Measurements from ENCODE around the gene RSKR. TPM values are rescaled to one million over a fixed set of nuclear protein-coding genes. Genes with fewer than 3 reads are reported as not detected.

The RSKR gene
- polyA plus RNA-seq, 1 experiment = 4.8 TPM

- ChIA-PET POLR2A (no interaction called here), CTCF (interaction anchor here (0.9 to 2.4 kb wide), 4 partner anchors 10 to 79 kb away, joined by 3 to 14 read pairs (median 3); no protein-coding TSS in a partner anchor)
- DNase-seq (ENCODE audit: low read depth) = no peak
- Histone ChIP-seq H3K4me3 (ENCODE audit: low read depth, low read length) (no peak overlapping the region), H3K36me3 (ENCODE audit: control insufficient read depth, insufficient read depth, low read length) (peaks cover 21% of the 10 kb centered on the region), H3K27me3 (ENCODE audit: control insufficient read depth, insufficient read depth, low read length) (no peaks in the 10 kb centered on the region)
- TF ChIP-seq, protein P1, sequence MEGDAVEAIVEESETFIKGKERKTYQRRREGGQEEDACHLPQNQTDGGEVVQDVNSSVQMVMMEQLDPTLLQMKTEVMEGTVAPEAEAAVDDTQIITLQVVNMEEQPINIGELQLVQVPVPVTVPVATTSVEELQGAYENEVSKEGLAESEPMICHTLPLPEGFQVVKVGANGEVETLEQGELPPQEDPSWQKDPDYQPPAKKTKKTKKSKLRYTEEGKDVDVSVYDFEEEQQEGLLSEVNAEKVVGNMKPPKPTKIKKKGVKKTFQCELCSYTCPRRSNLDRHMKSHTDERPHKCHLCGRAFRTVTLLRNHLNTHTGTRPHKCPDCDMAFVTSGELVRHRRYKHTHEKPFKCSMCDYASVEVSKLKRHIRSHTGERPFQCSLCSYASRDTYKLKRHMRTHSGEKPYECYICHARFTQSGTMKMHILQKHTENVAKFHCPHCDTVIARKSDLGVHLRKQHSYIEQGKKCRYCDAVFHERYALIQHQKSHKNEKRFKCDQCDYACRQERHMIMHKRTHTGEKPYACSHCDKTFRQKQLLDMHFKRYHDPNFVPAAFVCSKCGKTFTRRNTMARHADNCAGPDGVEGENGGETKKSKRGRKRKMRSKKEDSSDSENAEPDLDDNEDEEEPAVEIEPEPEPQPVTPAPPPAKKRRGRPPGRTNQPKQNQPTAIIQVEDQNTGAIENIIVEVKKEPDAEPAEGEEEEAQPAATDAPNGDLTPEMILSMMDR (IDR thresholded peaks at IDR 0.05; ENCODE audit: insufficient read depth, low read depth, low read length) = no peak
Observed at GRCh38 chr17:28620010-28620409, 6.0 kb upstream of the RSKR start.

DNA sequence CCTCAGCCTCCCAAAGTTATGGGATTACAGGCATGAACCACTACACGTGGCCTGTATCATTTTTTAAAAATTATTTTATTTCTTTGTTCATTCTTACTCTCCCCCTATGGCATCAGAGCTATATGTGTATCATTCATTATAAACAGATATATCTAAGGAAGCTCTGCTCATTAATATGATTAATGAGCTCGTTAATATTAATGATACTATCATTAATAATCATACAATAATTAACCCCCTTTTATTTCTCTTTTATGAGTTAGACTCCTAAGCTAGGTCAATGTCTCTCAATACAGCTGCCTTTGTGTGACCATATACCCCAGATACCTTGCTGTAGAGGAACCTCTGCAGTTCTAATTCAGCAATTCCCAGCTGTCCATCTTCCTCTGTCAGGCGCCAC is 4.5 kb upstream of the RSKR start:
- CTCF ChIA-PET = interaction anchor here (1.3 to 2.4 kb wide), 2 partner anchors 9 to 26 kb away, joined by 4 to 14 read pairs; no protein-coding TSS in a partner anchor
- TF ChIP-seq, protein P1 (IDR thresholded peaks at IDR 0.05; ENCODE audit: insufficient read depth, low read depth, low read length) = no peak
- no peaks in the 10 kb centered on the region for H3K27me3 ChIP-seq (ENCODE audit: control insufficient read depth, insufficient read depth, low read length)
- no peak for DNase-seq (ENCODE audit: low read depth)
- H3K36me3 ChIP-seq (ENCODE audit: control insufficient read depth, insufficient read depth, low read length) = peaks cover 18% of the 10 kb centered on the region
- POLR2A ChIA-PET = interaction anchor here (0.6 kb wide), 1 partner anchor 344 kb away, joined by 19 read pairs; no protein-coding TSS in a partner anchor
- H3K4me3 ChIP-seq (ENCODE audit: low read depth, low read length) = no peak overlapping the region

DNA sequence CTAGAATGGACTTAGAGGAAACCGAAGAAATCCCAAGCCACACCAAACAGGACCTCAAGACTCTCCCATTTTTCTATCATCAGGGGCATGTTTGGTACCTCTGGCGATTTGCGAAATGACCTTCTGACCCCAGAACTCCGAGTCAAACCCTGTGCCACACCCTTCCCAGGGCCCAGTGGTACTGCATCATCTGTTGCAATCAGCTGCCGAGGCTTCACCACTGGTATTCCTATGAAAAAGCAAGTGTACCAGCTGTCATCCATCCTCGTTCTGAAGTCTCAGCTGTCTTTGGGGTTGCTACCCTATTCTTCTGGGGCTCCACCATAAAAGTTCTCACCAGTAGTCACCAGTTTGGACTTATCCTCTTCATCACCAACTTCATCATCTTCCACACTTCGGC is 2.3 kb upstream of the RSKR start:
- POLR2A ChIA-PET = no interaction called here
- H3K4me3 ChIP-seq (ENCODE audit: low read depth, low read length) = no peak overlapping the region
- CTCF ChIA-PET = interaction anchor here (1.0 to 1.3 kb wide), 2 partner anchors 31 to 65 kb away, joined by 3 to 4 read pairs; no protein-coding TSS in a partner anchor
- no peak for DNase-seq (ENCODE audit: low read depth)
- TF ChIP-seq, protein P1 (IDR thresholded peaks at IDR 0.05; ENCODE audit: insufficient read depth, low read depth, low read length) = no peak
- H3K36me3 ChIP-seq (ENCODE audit: control insufficient read depth, insufficient read depth, low read length) = peaks cover 18% of the 10 kb centered on the region
- H3K27me3 ChIP-seq (ENCODE audit: control insufficient read depth, insufficient read depth, low read length) = no peaks in the 10 kb centered on the region

DNA sequence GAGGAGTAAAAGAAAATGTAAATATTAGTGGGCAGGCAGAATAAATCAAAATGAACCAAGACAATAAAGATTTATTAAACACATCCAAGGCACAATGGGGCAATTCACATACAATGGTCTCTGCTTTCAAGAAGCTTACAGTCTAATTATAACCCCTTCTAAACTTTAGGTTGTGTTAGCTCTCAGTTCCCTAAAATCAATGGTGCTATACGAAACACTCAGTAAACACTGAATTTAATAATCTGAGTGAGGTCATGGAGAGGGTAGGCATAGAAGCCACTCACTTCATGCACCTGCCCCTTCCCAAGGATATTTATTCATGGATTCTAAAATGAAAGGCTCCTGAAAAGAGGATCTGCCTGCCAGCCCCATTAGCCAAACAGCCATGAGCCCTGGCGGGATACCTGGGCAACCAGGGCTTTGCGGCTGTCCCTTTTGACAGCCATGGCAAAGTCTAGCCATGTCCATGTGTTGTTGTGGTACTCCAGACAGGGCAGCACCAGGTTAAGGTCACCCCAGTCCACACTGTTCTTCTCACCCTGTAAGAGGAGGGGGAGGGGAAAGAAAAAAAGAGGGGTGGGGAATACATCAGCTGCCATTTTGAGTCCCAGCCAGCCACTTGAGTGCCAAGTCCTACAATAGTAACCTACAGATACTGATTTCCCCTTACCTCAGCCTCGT is 1.4 kb upstream of the RSKR start:
- DNase-seq (ENCODE audit: low read depth) = no peak
- Histone ChIP-seq H3K36me3 (ENCODE audit: control insufficient read depth, insufficient read depth, low read length) (peaks cover 16% of the 10 kb centered on the region), H3K27me3 (ENCODE audit: control insufficient read depth, insufficient read depth, low read length) (no peaks in the 10 kb centered on the region), H3K4me3 (ENCODE audit: low read depth, low read length) (no peak overlapping the region)
- ChIA-PET POLR2A (interaction anchor here (0.5 kb wide), 1 partner anchor 534 kb away, joined by 3 read pairs; no protein-coding TSS in a partner anchor), CTCF (interaction anchor here (0.8 to 1.0 kb wide), 2 partner anchors 11 to 27 kb away, joined by 3 read pairs; no protein-coding TSS in a partner anchor)
- TF ChIP-seq, protein P1 (IDR thresholded peaks at IDR 0.05; ENCODE audit: insufficient read depth, low read depth, low read length) = no peak
